Upper lobe of left lung (tissue), 6 donors: ENCODE measurements around the gene TMPRSS4. TPM values are rescaled to one million over a fixed set of nuclear protein-coding genes. Genes with fewer than 3 reads are reported as not detected.

ENCODE experiments used
- ATAC-seq, 2 donors: fragments of 200-7000 bp; cut with Tn5 transposase; one replicate each; pipeline ENCODE4 v1.9.1; 2022; ENCODE audit warnings: mild to moderate bottlenecking in 2 of 2, moderate library complexity in 2 of 2; ENCODE audit not compliant: low FRiP score in 2 of 2
- DNase-seq, 2 donors: peaks; one replicate each; pipeline ENCODE4 v3.0.0-alpha.2; 2019 to 2020
- H3K27ac ChIP-seq, 4 donors: fragments of 200-600 bp; sonication (generic); one replicate each; pipeline ENCODE4 v1.5.1; 2016 to 2019
- H3K27me3 ChIP-seq, 4 donors: fragments of 200-600 bp; sonication (generic); one replicate each; pipeline ENCODE4 v1.5.1; 2017 to 2019
- H3K36me3 ChIP-seq, 4 donors: fragments of 200-600 bp; sonication (generic); one replicate each; pipeline ENCODE4 v1.5.1; 2016 to 2019
- H3K4me1 ChIP-seq, 4 donors: fragments of 200-600 bp; sonication (generic); one replicate each; pipeline ENCODE4 v1.5.1; 2018 to 2019
- H3K4me3 ChIP-seq, 4 donors: fragments of 200-600 bp; sonication (generic); one replicate each; pipeline ENCODE4 v1.5.1; 2017 to 2019; ENCODE audit warnings: mild to moderate bottlenecking in 2 of 4, moderate library complexity in 1 of 4
- H3K9me3 ChIP-seq, 4 donors: fragments of 200-600 bp; sonication (generic); one replicate each; pipeline ENCODE4 v1.5.1; 2018 to 2019
- EP300 ChIP-seq, 4 donors: sonication (generic); formaldehyde crosslinking; IDR thresholded peaks; one replicate each; pipeline ENCODE4 v1.5.1; 2017; ENCODE audit warnings: antibody characterized with exemption in 4 of 4, control low read depth in 2 of 4
- POLR2A ChIP-seq, 4 donors: fragments of 450-650 bp; IDR thresholded peaks; one replicate each; pipeline ENCODE4 v1.5.1; 2016 to 2017; ENCODE audit warnings: antibody characterized with exemption in 4 of 4, mild to moderate bottlenecking in 2 of 4
- POLR2AphosphoS5 ChIP-seq, 2 donors: sonication (generic); formaldehyde crosslinking; IDR thresholded peaks; one replicate each; pipeline ENCODE4 v1.5.1; 2017; ENCODE audit warnings: antibody characterized with exemption in 2 of 2
- WGBS, 2 donors: methylation state at CpG; one replicate each; pipeline ENCODE4 v1.1.5; 2017 to 2018; 5-methylcytosine and 5-hydroxymethylcytosine counted together
- total RNA-seq, 6 donors: library from RNA; depleted of rRNA in 4 of 6; stranded (reverse); fragments of >200 nt in 4 of 6; gene quantifications; one replicate each; pipeline versions ENCODE4 v1.1.0 to v1.2.1, GENCODE V29; 2016 to 2021
- TF ChIP-seq, protein P1 (sequence below), 6 experiments: fragments of 450-650 bp in 4 of 6; fragments of 200-600 bp in 2 of 6; sonication (generic) in 2 of 6; IDR thresholded peaks; one replicate each; pipeline ENCODE4 v1.5.1; 2016 to 2019; ENCODE audit warnings: antibody characterized with exemption in 6 of 6
- donor health status: DM: no; HTN: no; CAD: no; lungs with moderate emphysema.
- donor health status: DM: no; HTN: yes; CAD: no; lungs with severe emphysema.

Gene TMPRSS4
- total RNA-seq, 6 donors from 2014 or later = 1.6 to 14.3 (median 3.1) TPM

DNA sequence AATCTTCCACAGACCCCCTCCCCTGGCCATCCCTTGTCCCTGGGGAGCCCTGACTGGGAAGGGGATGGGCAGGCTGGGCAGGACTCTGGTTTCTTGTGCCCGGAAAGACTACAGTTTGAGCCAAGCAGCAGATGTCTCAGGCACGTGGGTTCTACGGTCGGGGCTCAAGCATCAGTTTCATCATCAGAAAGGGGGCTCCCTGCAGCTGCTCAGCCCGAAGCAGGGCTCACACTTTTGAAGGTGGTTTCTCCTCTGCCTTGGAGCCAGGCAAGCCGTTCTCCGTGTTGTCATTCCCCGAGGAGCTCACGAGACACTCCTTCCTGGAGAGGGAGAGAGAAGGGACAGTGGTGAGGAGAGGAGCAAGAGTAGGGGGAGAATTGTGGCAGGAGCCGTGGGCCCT, 59.9 kb downstream of the TMPRSS4 start:
- Histone ChIP-seq H3K4me3 (no peak overlapping the region), H3K27me3 (no peaks in the 10 kb centered on the region), H3K4me1 (no peaks in the 10 kb centered on the region), H3K36me3 (no peaks in the 10 kb centered on the region), H3K27ac (no peak overlapping the region), H3K9me3 (no peaks in the 10 kb centered on the region)
- no peak for DNase-seq
- ATAC-seq = no peak
- TF ChIP-seq, protein P1, sequence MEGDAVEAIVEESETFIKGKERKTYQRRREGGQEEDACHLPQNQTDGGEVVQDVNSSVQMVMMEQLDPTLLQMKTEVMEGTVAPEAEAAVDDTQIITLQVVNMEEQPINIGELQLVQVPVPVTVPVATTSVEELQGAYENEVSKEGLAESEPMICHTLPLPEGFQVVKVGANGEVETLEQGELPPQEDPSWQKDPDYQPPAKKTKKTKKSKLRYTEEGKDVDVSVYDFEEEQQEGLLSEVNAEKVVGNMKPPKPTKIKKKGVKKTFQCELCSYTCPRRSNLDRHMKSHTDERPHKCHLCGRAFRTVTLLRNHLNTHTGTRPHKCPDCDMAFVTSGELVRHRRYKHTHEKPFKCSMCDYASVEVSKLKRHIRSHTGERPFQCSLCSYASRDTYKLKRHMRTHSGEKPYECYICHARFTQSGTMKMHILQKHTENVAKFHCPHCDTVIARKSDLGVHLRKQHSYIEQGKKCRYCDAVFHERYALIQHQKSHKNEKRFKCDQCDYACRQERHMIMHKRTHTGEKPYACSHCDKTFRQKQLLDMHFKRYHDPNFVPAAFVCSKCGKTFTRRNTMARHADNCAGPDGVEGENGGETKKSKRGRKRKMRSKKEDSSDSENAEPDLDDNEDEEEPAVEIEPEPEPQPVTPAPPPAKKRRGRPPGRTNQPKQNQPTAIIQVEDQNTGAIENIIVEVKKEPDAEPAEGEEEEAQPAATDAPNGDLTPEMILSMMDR (IDR thresholded peaks at IDR 0.05) = no peak
- TF ChIP-seq POLR2A (IDR thresholded peaks at IDR 0.05) (no peak), EP300 (IDR thresholded peaks at IDR 0.05) (no peak), POLR2AphosphoS5 (IDR thresholded peaks at IDR 0.05) (no peak)
- 78 to 89% methylated on average over 5 to 10 of the region's 10 CpGs for WGBS, 2 donors

DNA sequence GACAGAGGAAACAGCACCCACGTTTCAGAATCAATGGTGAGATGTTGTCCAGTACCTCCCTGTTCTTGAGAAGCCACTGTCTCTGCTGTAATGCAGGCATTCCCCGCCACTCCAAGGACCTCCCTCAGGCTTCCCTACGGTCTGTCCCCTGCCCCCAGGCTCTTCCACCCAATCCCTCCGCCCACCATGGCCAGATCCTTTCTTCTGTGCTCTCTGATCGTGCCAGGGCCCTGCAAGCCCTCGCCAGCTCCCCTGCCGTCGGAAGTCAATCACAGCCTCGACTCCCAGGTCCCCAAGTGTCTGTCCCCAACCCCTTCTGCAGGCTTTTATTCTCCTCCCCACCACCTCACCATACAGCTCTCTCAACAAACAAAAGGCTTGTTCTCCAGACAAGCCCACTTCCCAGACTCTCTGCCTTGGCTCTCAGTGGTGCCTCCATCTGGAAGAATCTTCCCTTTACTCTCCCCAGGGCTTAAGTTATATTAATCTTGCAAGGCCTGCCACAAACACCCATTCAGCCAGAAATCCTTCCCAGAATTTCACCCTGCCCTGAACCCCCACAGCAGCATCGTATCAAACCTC, 62.1 kb downstream of the TMPRSS4 start:
- Histone ChIP-seq H3K27me3 (no peaks in the 10 kb centered on the region), H3K4me3 (no peak overlapping the region), H3K9me3 (no peaks in the 10 kb centered on the region), H3K36me3 (no peaks in the 10 kb centered on the region), H3K27ac (no peak overlapping the region), H3K4me1 (no peaks in the 10 kb centered on the region)
- ATAC-seq = no peak
- 56 to 58% methylated on average over 10 of the region's 10 CpGs for WGBS, 2 donors
- no peak for TF ChIP-seq POLR2AphosphoS5 (IDR thresholded peaks at IDR 0.05)
- TF ChIP-seq EP300 (IDR thresholded peaks at IDR 0.05) = no peak
- no peak for TF ChIP-seq POLR2A (IDR thresholded peaks at IDR 0.05)
- TF ChIP-seq, protein P1 (IDR thresholded peaks at IDR 0.05) = no peak
- no peak for DNase-seq

DNA sequence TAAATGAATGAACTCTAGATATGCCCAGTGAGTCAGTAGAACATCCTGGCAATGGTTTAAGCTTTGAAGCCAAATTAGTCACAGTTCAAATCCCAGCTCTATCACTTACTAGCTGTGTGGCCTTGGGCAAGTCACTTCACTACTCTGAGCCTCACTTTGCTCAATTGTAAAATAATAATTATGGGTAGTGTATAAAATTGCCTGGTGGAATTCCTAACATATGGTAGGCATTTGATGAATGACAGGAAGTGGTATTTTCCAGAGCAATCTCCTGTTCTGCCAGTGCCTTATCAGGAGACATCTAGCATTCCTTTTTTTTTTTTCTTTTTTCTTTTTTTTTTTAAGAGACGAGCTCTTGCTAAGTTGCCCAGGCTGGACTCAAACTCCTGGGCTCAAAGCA, 62.7 kb downstream of the TMPRSS4 start:
- Histone ChIP-seq H3K4me3 (no peak overlapping the region), H3K27ac (no peak overlapping the region), H3K4me1 (no peaks in the 10 kb centered on the region), H3K9me3 (no peaks in the 10 kb centered on the region), H3K27me3 (no peaks in the 10 kb centered on the region), H3K36me3 (no peaks in the 10 kb centered on the region)
- TF ChIP-seq EP300 (IDR thresholded peaks at IDR 0.05) (no peak), POLR2AphosphoS5 (IDR thresholded peaks at IDR 0.05) (no peak), POLR2A (IDR thresholded peaks at IDR 0.05) (no peak)
- TF ChIP-seq, protein P1 (IDR thresholded peaks at IDR 0.05) = no peak
- ATAC-seq (no peak), DNase-seq (no peak)
- WGBS, 2 donors = 30 to 33% methylated on average over 1 of the region's 1 CpG

DNA sequence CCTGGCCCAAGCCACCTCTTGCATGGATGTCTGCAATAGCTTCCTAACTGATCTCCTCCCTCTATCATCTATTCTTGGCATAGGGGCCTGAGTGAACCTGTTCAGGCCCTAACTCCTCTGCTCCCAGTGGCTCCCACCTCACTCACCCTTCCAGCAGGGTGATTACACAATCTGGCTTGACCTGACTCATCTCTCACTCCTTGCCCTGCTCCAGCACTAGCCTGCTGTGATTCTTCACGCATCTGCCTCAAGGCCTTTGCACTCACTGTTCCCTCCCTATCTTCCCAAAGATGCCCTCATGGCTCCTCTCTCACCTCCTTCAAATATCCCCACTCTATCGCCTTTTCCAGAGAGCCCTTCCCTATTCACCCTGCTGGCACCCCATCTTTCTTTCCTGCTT, 65.2 kb downstream of the TMPRSS4 start:
- Histone ChIP-seq H3K27me3 (peaks cover 0 to 5% (median 0%) of the 10 kb centered on the region in 4 donors), H3K4me3 (no peak overlapping the region), H3K27ac (no peak overlapping the region), H3K36me3 (no peaks in the 10 kb centered on the region), H3K4me1 (peaks cover 5 to 14% (median 7%) of the 10 kb centered on the region in 4 donors), H3K9me3 (no peaks in the 10 kb centered on the region)
- ATAC-seq (no peak), DNase-seq (no peak)
- TF ChIP-seq POLR2A (IDR thresholded peaks at IDR 0.05) = no peak
- no peak for TF ChIP-seq EP300 (IDR thresholded peaks at IDR 0.05)
- TF ChIP-seq, protein P1 (IDR thresholded peaks at IDR 0.05) = no peak
- TF ChIP-seq POLR2AphosphoS5 (IDR thresholded peaks at IDR 0.05) = no peak
- WGBS, 2 donors = 55 to 71% methylated on average over 2 of the region's 2 CpGs

DNA sequence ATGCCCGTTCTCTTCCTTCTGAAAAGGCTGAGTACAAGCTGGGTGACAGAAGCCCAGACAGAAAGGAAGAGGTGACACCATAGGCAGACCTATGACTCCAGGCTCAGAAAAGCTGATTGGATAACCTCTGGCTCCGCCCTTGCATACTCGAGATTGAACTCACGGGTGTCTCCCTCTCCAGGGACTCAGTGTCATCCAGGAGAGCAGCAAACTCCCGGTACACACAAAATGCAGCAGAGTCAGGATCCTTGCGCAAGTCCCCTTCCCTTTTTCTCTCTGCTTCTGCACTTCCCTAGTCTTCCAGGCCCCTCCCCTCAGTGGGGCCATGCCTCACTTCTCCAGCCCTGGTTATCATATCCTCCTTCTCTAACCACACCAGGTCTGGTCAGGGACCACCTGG, 65.9 kb downstream of the TMPRSS4 start:
- peak in 1 of 2 donors; percentile 75 for DNase-seq
- WGBS, 2 donors = 35 to 44% methylated on average over 6 of the region's 6 CpGs
- H3K4me1 ChIP-seq = peaks cover 5 to 14% (median 7%) of the 10 kb centered on the region in 4 donors
- no peak overlapping the region for H3K27ac ChIP-seq
- ATAC-seq = peak in 1 of 2 donors; percentile 44
- H3K4me3 ChIP-seq = no peak overlapping the region
- H3K36me3 ChIP-seq = no peaks in the 10 kb centered on the region
- no peaks in the 10 kb centered on the region for H3K9me3 ChIP-seq
- no peak for TF ChIP-seq EP300 (IDR thresholded peaks at IDR 0.05)
- TF ChIP-seq POLR2A (IDR thresholded peaks at IDR 0.05) = no peak
- TF ChIP-seq POLR2AphosphoS5 (IDR thresholded peaks at IDR 0.05) = no peak
- TF ChIP-seq, protein P1 (IDR thresholded peaks at IDR 0.05) = no peak
- H3K27me3 ChIP-seq = peaks cover 0 to 5% (median 0%) of the 10 kb centered on the region in 4 donors
